GM23338 (cell line): ENCODE results near the gene ENOX2. TPM values are rescaled to one million over a fixed set of nuclear protein-coding genes. Genes with fewer than 3 reads are reported as not detected.

ENCODE experiments used
- ATAC-seq: fragments of 200-7000 bp; cut with Tn5 transposase; 3 replicates; pipeline ENCODE4 v1.9.1; 2020
- DNase-seq: peaks from one replicate; pipeline ENCODE4 v3.0.0-alpha.2; 2015; ENCODE audit warnings: low spot score
- H2AFZ ChIP-seq: fragments of 200-600 bp; sonication (generic); 2 replicates; pipeline ENCODE4 v1.8.0; 2016; ENCODE audit warnings: antibody characterized with exemption, mild to moderate bottlenecking, moderate library complexity
- H3F3A ChIP-seq: fragments of 200-600 bp; sonication (generic); replicated peaks from 2 replicates; pipeline ENCODE4 v1.8.0; 2017; ENCODE audit warnings: antibody characterized with exemption, mixed run types, low read depth
- H3K27ac ChIP-seq: fragments of 200-600 bp; sonication (generic); 2 replicates; pipeline ENCODE4 v1.6.1; 2016; ENCODE audit warnings: low read depth
- H3K27me3 ChIP-seq: fragments of 200-600 bp; sonication (generic); 2 replicates; pipeline ENCODE4 v1.8.0; 2016; ENCODE audit warnings: mild to moderate bottlenecking, mixed run types, moderate library complexity; ENCODE audit not compliant: insufficient read depth
- H3K36me3 ChIP-seq: fragments of 200-600 bp; sonication (generic); 2 replicates; pipeline ENCODE4 v1.8.0; 2016; ENCODE audit warnings: mild to moderate bottlenecking; ENCODE audit not compliant: insufficient read depth
- H3K4me1 ChIP-seq: fragments of 200-600 bp; sonication (generic); 2 replicates; pipeline ENCODE4 v1.8.0; 2016; ENCODE audit warnings: mild to moderate bottlenecking, moderate library complexity; ENCODE audit not compliant: insufficient read depth
- H3K4me2 ChIP-seq: fragments of 200-600 bp; sonication (generic); 2 replicates; pipeline ENCODE4 v1.7.1; 2017; ENCODE audit warnings: mixed run types
- H3K4me3 ChIP-seq: fragments of 200-600 bp; sonication (generic); 2 replicates; pipeline ENCODE4 v1.6.1; 2016; ENCODE audit warnings: mixed run types
- H3K79me2 ChIP-seq: fragments of 200-600 bp; sonication (generic); replicated peaks from 2 replicates; pipeline ENCODE4 v1.8.0; 2017; ENCODE audit warnings: mild to moderate bottlenecking; ENCODE audit not compliant: insufficient read depth
- H3K9me2 ChIP-seq: fragments of 200-600 bp; sonication (generic); 2 replicates; pipeline ENCODE4 v1.8.0; 2017; ENCODE audit not compliant: insufficient read depth
- H4K20me1 ChIP-seq: fragments of 200-600 bp; sonication (generic); replicated peaks from 2 replicates; pipeline ENCODE4 v1.8.0; 2017; ENCODE audit warnings: mild to moderate bottlenecking; ENCODE audit not compliant: insufficient read depth
- H3K27ac Mint-ChIP-seq: 2 replicates; pipeline ENCODE4 v1.8.0; 2020; ENCODE audit warnings: inconsistent platforms, mild to moderate bottlenecking, moderate library complexity, mixed read lengths
- H3K27me3 Mint-ChIP-seq: 3 replicates; pipeline ENCODE4 v1.8.0; 2022; ENCODE audit warnings: low read depth, mild to moderate bottlenecking, moderate library complexity, mixed read lengths, inconsistent platforms; ENCODE audit not compliant: insufficient read depth, poor library complexity
- H3K36me3 Mint-ChIP-seq: 3 replicates; pipeline ENCODE4 v1.8.0; 2021; ENCODE audit warnings: low read depth, mild to moderate bottlenecking, inconsistent platforms, moderate library complexity, mixed read lengths
- H3K4me1 Mint-ChIP-seq: 3 replicates; pipeline ENCODE4 v1.8.0; 2020; ENCODE audit warnings: mild to moderate bottlenecking, inconsistent platforms, mixed read lengths
- H3K4me3 Mint-ChIP-seq: 3 replicates; pipeline ENCODE4 v1.8.0; 2021; ENCODE audit warnings: moderate library complexity, mild to moderate bottlenecking, inconsistent platforms, mixed read lengths
- H3K9me3 Mint-ChIP-seq: 3 replicates; pipeline ENCODE4 v1.8.0; 2020; ENCODE audit warnings: moderate library complexity, mild to moderate bottlenecking, inconsistent platforms, mixed read lengths
- ZNF462 ChIP-seq: fragments of 250-450 bp; sonication (Bioruptor Pico); IDR thresholded peaks from 2 replicates; pipeline ENCODE4 v1.5.0; 2020; ENCODE audit warnings: mild to moderate bottlenecking, moderate library complexity
- polyA plus RNA-seq: library from polyadenylated mRNA; unstranded; fragments of >200 nt; fragmentation: Nextera tagmentation; extraction: Ambion mirVana; gene quantifications from 2 replicates; pipeline ENCODE4 v1.2.1, GENCODE V29; 2016
- total RNA-seq: library from RNA; depleted of rRNA; stranded (reverse); fragments of >200 nt; shearing (Covaris generic); gene quantifications from 2 replicates; pipeline ENCODE4 v1.2.3, GENCODE V29; 2014; rRNA removed
- TF ChIP-seq, protein P1 (sequence below), 2 experiments: fragments of 200-600 bp in 1 of 2; sonication (generic) in 1 of 2; conservative IDR thresholded peaks; 2 replicates each; pipeline versions ENCODE4 v1.5.1 to v1.6.1; 2016 to 2017; ENCODE audit warnings: antibody characterized with exemption in 2 of 2, low read depth in 2 of 2, mild to moderate bottlenecking in 2 of 2, moderate library complexity in 1 of 2

ENOX2 gene
- total and polyA plus RNA-seq, 2 experiments from 2014 or later, result 9.6 to 11.2 TPM

DNA sequence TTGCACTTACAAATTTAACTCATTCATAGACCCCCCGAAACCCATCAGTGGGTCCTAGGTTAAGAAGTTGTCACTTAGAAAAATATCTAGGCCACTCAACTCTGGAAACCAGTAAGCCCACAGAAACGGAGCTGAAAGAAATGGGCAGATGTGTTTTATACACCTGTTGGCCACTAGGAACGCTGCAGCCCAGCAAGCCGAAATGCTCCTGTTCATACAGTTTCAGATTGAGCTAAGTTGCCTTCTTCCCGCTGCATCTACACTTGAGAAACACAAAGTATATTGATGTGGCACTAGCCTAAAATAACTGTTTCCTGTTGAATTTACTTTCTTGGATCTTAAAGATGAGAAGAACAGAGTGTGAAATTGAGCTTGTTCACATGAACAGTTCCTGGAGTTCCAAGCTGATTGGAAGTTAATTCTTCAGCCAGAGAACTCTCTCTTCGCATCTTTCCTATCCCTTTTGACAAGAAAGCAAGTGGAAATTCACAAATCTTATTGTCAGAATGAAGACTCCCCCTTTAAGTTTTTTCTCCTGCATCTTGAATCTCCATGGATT is 327.1 kb downstream of the ENOX2 start:
- TF ChIP-seq, protein P1, sequence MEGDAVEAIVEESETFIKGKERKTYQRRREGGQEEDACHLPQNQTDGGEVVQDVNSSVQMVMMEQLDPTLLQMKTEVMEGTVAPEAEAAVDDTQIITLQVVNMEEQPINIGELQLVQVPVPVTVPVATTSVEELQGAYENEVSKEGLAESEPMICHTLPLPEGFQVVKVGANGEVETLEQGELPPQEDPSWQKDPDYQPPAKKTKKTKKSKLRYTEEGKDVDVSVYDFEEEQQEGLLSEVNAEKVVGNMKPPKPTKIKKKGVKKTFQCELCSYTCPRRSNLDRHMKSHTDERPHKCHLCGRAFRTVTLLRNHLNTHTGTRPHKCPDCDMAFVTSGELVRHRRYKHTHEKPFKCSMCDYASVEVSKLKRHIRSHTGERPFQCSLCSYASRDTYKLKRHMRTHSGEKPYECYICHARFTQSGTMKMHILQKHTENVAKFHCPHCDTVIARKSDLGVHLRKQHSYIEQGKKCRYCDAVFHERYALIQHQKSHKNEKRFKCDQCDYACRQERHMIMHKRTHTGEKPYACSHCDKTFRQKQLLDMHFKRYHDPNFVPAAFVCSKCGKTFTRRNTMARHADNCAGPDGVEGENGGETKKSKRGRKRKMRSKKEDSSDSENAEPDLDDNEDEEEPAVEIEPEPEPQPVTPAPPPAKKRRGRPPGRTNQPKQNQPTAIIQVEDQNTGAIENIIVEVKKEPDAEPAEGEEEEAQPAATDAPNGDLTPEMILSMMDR (conservative IDR thresholded peaks at IDR 0.05; ENCODE audit: low read depth in 2 of 2), result peak; percentile 63 to 75
- no peak for TF ChIP-seq ZNF462 (CRISPR knock-in tag)
- Mint-ChIP-seq H3K4me3 (no peak overlapping the region), H3K9me3 (peaks cover 4% of the 10 kb centered on the region; the same call in 2 of the 3 replicates), H3K27me3 (no peaks in the 10 kb centered on the region), H3K36me3 (peaks cover 3% of the 10 kb centered on the region; the same call in 1 of the 3 replicates), H3K4me1 (no peaks in the 10 kb centered on the region), H3K27ac (no peak overlapping the region)
- no peaks in the 10 kb centered on the region for H4K20me1 ChIP-seq
- no peaks in the 10 kb centered on the region for H3F3A ChIP-seq
- no peaks in the 10 kb centered on the region for H3K4me1 ChIP-seq
- H3K4me2 ChIP-seq, result no peak overlapping the region
- DNase-seq (peak; percentile 66), ATAC-seq (peak; percentile 69)
- H3K79me2 ChIP-seq, result no peaks in the 10 kb centered on the region
- no peaks in the 10 kb centered on the region for H3K36me3 ChIP-seq
- 0 out of 2 replicates have a peak overlapping the region, but pooled peaks have one; percentile 32 for H2AFZ ChIP-seq
- no peak overlapping the region for H3K4me3 ChIP-seq
- no peak overlapping the region for H3K27ac ChIP-seq
- H3K9me2 ChIP-seq, result no peaks in the 10 kb centered on the region
- no peaks in the 10 kb centered on the region for H3K27me3 ChIP-seq

Other genes with a start within 250 kb of the ENOX2 start
- gene ARHGAP36, start 155.1 kb upstream of the ENOX2 start, total RNA-seq, result 0.21 TPM in 1 of 2 replicates, not detected in the other
- gene ARHGAP36, start 155.1 kb upstream of the ENOX2 start, polyA plus RNA-seq, result 0.14 TPM in 1 of 2 replicates, not detected in the other